ENCODE measurements around the gene TMEM30A.
A peak's percentile ranks its signal among the peaks of the same experiment; 100 is the strongest.

The TMEM30A gene

DNA sequence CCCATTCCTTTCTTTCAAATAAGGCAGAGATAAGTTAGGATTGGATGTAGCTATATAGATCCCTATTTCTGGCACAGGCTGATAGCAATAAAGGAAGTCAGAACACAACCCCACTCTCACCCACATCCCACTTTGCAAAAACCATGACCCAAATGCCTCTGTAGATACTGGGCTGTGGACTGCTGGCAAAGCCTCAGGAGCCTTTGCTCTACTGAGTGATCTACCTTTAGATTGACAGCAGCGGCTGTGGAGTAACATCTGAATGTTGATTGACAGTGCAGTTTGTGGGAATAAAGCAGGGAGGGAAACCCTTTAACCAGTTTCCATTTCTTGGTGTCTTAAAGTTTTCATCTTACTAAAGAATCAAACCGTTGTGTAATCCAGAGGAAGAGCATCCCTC lies 6.7 kb upstream of the TMEM30A start:
- H3K4me3 ChIP-seq (ENCODE audit: low read length): no peak overlapping the region
- peaks cover 19% of the 10 kb centered on the region for H3K4me1 ChIP-seq (ENCODE audit: insufficient read depth, low read length)
- no peaks in the 10 kb centered on the region for H3K36me3 ChIP-seq (ENCODE audit: insufficient read depth, low read length)
- peak overlapping the region; percentile 68; the same call in 1 of the 2 replicates for H3K27ac ChIP-seq (ENCODE audit: low read depth, low read length)
- WGBS: 95% methylated on average over 2 of the region's 2 CpGs
- no peaks in the 10 kb centered on the region for H3K9me3 ChIP-seq (ENCODE audit: insufficient read depth, low read depth, low read length)
- no peak overlapping the region for H3K9ac ChIP-seq (ENCODE audit: low read depth, low read length)
- no peaks in the 10 kb centered on the region for H3K27me3 ChIP-seq (ENCODE audit: insufficient read depth, low read length)

DNA sequence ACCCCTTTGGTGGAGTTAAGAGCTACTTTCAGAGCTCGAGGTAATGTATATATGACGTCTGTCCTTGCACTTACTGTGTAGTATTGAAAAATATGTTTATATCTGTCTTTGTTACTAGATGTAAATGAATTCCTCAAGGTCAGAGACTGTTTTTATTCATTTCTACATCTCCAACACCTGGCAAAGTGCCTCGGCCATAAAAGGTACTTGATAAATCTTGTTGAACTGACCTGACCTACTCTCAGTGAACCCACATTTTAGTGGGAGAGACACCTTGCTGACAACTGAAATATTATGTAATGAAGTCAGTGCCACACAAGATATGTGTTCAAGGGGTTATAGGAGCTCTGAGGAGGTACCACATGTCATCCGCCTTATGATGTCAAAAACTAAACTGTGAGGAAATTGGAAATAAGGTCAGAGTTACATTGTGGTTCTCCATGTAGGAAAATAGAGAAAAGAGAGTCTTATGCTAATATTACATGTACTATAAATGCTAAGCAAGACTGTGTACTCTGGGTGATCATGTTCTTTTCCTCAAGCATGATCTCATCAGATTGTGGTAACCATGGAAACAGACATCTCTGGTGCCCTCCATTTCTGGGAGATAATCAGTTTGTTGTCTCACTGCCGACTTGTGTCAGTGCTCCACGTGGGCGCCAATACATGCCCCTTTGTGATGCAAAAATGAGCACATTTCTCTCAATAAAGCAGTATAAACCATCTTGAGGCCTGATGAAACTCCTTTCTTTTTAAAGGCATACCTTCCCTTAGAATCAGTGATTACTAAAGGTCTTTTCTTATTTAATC lies 5.7 kb upstream of the TMEM30A start:
- H3K36me3 ChIP-seq (ENCODE audit: insufficient read depth, low read length): no peaks in the 10 kb centered on the region
- H3K9me3 ChIP-seq (ENCODE audit: insufficient read depth, low read depth, low read length): no peaks in the 10 kb centered on the region
- H3K27ac ChIP-seq (ENCODE audit: low read depth, low read length): peak overlapping the region; percentile 68; the same call in 1 of the 2 replicates
- no peak overlapping the region for H3K4me3 ChIP-seq (ENCODE audit: low read length)
- no peaks in the 10 kb centered on the region for H3K27me3 ChIP-seq (ENCODE audit: insufficient read depth, low read length)
- H3K9ac ChIP-seq (ENCODE audit: low read depth, low read length): no peak overlapping the region
- H3K4me1 ChIP-seq (ENCODE audit: insufficient read depth, low read length): peaks cover 19% of the 10 kb centered on the region
- 63% methylated on average over 7 of the region's 7 CpGs for WGBS

DNA sequence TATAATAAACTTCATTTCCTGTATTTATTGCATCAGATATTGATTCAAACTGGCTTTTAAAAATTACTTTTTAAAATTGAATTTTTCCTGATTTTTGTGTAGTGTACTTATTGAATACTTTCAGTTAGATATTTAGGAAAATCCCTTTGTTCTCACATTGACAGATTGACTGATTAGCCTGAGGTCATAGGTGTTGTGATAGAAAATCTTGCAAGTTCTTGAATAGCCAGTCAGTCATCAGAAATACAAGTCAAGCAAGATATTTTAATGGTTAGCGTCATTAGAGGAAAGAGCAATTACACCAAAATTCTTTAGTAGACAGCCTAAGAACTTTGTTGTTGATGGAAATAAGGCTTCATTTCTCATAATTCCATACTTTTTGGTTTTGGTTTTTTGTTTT lies 3.4 kb upstream of the TMEM30A start:
- no peaks in the 10 kb centered on the region for H3K9me3 ChIP-seq (ENCODE audit: insufficient read depth, low read depth, low read length)
- H3K9ac ChIP-seq (ENCODE audit: low read depth, low read length): no peak overlapping the region
- H3K27ac ChIP-seq (ENCODE audit: low read depth, low read length): no peak overlapping the region
- no peaks in the 10 kb centered on the region for H3K36me3 ChIP-seq (ENCODE audit: insufficient read depth, low read length)
- H3K27me3 ChIP-seq (ENCODE audit: insufficient read depth, low read length): no peaks in the 10 kb centered on the region
- H3K4me3 ChIP-seq (ENCODE audit: low read length): no peak overlapping the region
- peaks cover 22% of the 10 kb centered on the region for H3K4me1 ChIP-seq (ENCODE audit: insufficient read depth, low read length)
- WGBS: 100% methylated on average over 1 of the region's 1 CpG

DNA sequence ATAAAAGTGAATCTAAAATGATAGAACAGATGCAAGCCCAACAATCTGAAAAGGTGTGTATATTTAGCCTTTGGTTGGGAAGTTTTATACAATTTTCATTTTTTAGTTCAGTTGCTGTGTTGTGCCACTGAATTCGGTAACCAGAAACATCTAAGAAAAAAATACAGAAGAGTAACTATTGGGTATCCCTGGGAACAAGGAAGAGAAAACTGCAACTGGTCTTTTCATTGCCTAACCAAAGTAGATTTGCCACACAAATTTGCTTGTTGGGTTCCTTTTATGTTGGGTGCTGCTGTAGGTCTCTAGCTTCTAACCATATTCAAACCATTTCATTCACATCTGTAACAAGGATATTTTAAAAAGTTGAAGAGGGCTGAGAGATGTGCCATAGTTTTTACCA lies 2.8 kb upstream of the TMEM30A start:
- H3K27me3 ChIP-seq (ENCODE audit: insufficient read depth, low read length): no peaks in the 10 kb centered on the region
- H3K27ac ChIP-seq (ENCODE audit: low read depth, low read length): no peak overlapping the region
- no peak overlapping the region for H3K9ac ChIP-seq (ENCODE audit: low read depth, low read length)
- no peaks in the 10 kb centered on the region for H3K36me3 ChIP-seq (ENCODE audit: insufficient read depth, low read length)
- no peak overlapping the region for H3K4me3 ChIP-seq (ENCODE audit: low read length)
- H3K9me3 ChIP-seq (ENCODE audit: insufficient read depth, low read depth, low read length): no peaks in the 10 kb centered on the region
- peaks cover 27% of the 10 kb centered on the region for H3K4me1 ChIP-seq (ENCODE audit: insufficient read depth, low read length)
- WGBS: 100% methylated on average over 1 of the region's 1 CpG

DNA sequence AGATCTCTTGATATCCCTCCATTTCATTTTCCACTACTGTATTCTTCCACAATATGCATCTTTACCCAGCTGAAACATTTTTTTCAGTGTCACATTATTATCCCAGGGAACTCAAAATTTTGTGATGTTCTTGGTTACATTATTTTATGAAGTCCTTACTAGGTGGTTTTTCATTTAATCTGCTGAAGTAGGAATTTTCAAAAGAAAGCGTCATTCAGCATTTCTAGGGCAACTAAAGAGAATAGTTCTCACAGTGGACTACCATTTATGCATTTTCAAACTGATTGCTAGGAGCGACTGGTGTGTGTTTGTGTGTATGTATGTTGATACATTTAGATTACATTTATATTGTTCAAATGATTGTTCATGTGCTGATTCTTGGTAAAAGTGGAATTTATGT lies 2.4 kb upstream of the TMEM30A start:
- Histone ChIP-seq H3K4me1 (ENCODE audit: insufficient read depth, low read length) (peaks cover 32% of the 10 kb centered on the region), H3K9me3 (ENCODE audit: insufficient read depth, low read depth, low read length) (no peaks in the 10 kb centered on the region), H3K27ac (ENCODE audit: low read depth, low read length) (no peak overlapping the region), H3K4me3 (ENCODE audit: low read length) (no peak overlapping the region), H3K27me3 (ENCODE audit: insufficient read depth, low read length) (no peaks in the 10 kb centered on the region), H3K36me3 (ENCODE audit: insufficient read depth, low read length) (no peaks in the 10 kb centered on the region), H3K9ac (ENCODE audit: low read depth, low read length) (no peak overlapping the region)
- 100% methylated on average over 2 of the region's 2 CpGs for WGBS

- 9% methylated on average over 4 of the region's 6 CpGs for WGBS
- peak overlapping the region; percentile 63; the same call in 1 of the 2 replicates for H3K9ac ChIP-seq (ENCODE audit: low read depth, low read length)
- peak overlapping the region; percentile 75 for H3K27ac ChIP-seq (ENCODE audit: low read depth, low read length)
- H3K36me3 ChIP-seq (ENCODE audit: insufficient read depth, low read length): no peaks in the 10 kb centered on the region
- no peaks in the 10 kb centered on the region for H3K9me3 ChIP-seq (ENCODE audit: insufficient read depth, low read depth, low read length)
- H3K27me3 ChIP-seq (ENCODE audit: insufficient read depth, low read length): no peaks in the 10 kb centered on the region
- H3K4me3 ChIP-seq (ENCODE audit: low read length): peak overlapping the region; percentile 94
- H3K4me1 ChIP-seq (ENCODE audit: insufficient read depth, low read length): peaks cover 37% of the 10 kb centered on the region
Measured at GRCh38 chr6:75285283-75285639, 669 bp upstream of the TMEM30A start.

DNA sequence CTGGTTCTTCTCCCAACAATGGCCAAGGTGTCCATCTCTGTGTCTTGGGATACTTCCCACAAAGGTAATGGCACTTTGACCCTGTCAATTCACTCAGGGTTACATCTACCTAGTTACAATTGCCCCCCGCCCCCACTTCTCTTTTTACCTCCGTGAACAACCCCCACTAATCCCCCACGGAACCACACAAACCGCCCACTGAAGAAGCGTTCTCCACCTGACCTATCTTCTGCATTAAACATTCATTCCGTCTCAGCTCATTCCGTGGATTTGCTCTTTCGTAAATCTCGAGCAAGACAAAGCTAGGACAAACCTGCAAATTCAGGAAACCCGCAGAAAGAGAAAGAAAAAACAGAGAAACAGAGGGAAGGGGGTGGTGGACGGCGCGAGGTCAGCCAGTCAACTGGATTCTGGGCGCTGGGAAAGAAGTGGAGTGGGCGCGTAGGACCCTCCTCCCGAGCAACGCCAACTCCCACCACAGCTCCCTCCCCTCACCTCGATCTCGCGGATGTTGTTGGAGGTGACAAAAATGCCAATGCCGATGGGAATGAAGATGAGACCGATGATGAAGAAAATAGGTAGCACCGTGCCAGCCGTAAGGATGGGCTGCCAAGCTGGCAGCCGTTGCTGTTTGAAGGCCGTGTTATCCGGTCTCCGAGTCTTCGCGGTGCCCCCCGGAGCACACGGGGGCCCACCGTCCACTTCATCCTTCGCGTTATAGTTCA lies 523 bp downstream of the TMEM30A start:
- WGBS: under 1% methylated on average over 31 of the region's 36 CpGs
- Histone ChIP-seq H3K4me3 (ENCODE audit: low read length) (peak overlapping the region; percentile 94), H3K27me3 (ENCODE audit: insufficient read depth, low read length) (no peaks in the 10 kb centered on the region), H3K9ac (ENCODE audit: low read depth, low read length) (peak overlapping the region; percentile 73), H3K4me1 (ENCODE audit: insufficient read depth, low read length) (peaks cover 42% of the 10 kb centered on the region), H3K36me3 (ENCODE audit: insufficient read depth, low read length) (no peaks in the 10 kb centered on the region), H3K9me3 (ENCODE audit: insufficient read depth, low read depth, low read length) (no peaks in the 10 kb centered on the region), H3K27ac (ENCODE audit: low read depth, low read length) (peak overlapping the region; percentile 85; the same call in 1 of the 2 replicates)

DNA sequence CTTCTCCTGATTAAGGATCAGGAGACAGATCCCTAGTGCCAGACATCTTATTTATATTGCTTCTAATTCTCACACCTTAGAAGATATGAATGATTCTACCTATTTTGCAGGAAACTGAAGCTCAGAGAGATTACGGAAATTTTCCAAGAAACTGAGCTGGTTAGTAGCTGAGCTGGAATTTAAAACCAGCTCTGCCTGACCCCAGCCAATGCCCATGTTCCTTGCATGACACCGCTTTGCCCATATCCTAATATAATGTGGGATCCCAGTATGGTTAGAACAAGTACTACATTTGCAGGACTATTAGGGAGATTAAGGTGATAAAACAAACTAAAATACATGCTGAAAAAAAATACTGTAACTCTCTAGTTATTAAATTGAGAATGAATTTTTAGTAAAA lies 1.9 kb downstream of the TMEM30A start:
- no peak overlapping the region for H3K9ac ChIP-seq (ENCODE audit: low read depth, low read length)
- H3K27me3 ChIP-seq (ENCODE audit: insufficient read depth, low read length): no peaks in the 10 kb centered on the region
- WGBS: 72% methylated on average over 1 of the region's 2 CpGs
- H3K27ac ChIP-seq (ENCODE audit: low read depth, low read length): no peak overlapping the region
- peaks cover 52% of the 10 kb centered on the region for H3K4me1 ChIP-seq (ENCODE audit: insufficient read depth, low read length)
- H3K4me3 ChIP-seq (ENCODE audit: low read length): peak overlapping the region; percentile 94
- no peaks in the 10 kb centered on the region for H3K9me3 ChIP-seq (ENCODE audit: insufficient read depth, low read depth, low read length)
- H3K36me3 ChIP-seq (ENCODE audit: insufficient read depth, low read length): no peaks in the 10 kb centered on the region

GRCh38 chr6:75281653-75282052 lies 2.9 kb downstream of the TMEM30A start:
- Histone ChIP-seq H3K4me1 (ENCODE audit: insufficient read depth, low read length) (peaks cover 52% of the 10 kb centered on the region), H3K27me3 (ENCODE audit: insufficient read depth, low read length) (no peaks in the 10 kb centered on the region), H3K4me3 (ENCODE audit: low read length) (peak overlapping the region; percentile 94), H3K36me3 (ENCODE audit: insufficient read depth, low read length) (no peaks in the 10 kb centered on the region), H3K9me3 (ENCODE audit: insufficient read depth, low read depth, low read length) (no peaks in the 10 kb centered on the region), H3K9ac (ENCODE audit: low read depth, low read length) (peak overlapping the region; percentile 23; the same call in 1 of the 2 replicates), H3K27ac (ENCODE audit: low read depth, low read length) (peak overlapping the region; percentile 46; the same call in 1 of the 2 replicates)

- no peaks in the 10 kb centered on the region for H3K27me3 ChIP-seq (ENCODE audit: insufficient read depth, low read length)
- H3K9me3 ChIP-seq (ENCODE audit: insufficient read depth, low read depth, low read length): no peaks in the 10 kb centered on the region
- peak overlapping the region; percentile 45; the same call in 1 of the 2 replicates for H3K27ac ChIP-seq (ENCODE audit: low read depth, low read length)
- H3K9ac ChIP-seq (ENCODE audit: low read depth, low read length): peak overlapping the region; percentile 29; the same call in 1 of the 2 replicates
- 0 out of 2 replicates have a peak overlapping the region, but pooled peaks have one; percentile 94 for H3K4me3 ChIP-seq (ENCODE audit: low read length)
- peaks cover 65% of the 10 kb centered on the region for H3K4me1 ChIP-seq (ENCODE audit: insufficient read depth, low read length)
- WGBS: 91% methylated on average over 4 of the region's 4 CpGs
- H3K36me3 ChIP-seq (ENCODE audit: insufficient read depth, low read length): no peaks in the 10 kb centered on the region
Measured at GRCh38 chr6:75280131-75280855, 4.3 kb downstream of the TMEM30A start.

DNA sequence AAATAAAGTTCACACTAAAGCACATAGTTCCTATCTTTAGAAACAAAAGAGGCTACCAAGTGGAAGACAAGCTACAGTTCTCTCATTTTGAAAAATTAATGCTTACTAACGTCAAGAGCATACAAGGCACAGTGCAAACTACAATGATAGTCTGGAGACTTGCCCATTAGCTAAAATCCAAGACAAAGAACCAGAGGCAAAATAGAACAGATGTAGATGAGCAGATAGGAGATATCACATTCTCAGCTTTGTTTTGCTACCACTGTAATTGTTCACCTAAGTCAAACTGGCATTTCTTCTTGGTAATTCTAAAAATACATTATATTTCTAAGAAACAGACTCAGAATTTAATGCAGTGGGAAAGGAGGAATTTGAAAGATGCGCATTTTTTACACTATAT lies 5.2 kb downstream of the TMEM30A start:
- no peaks in the 10 kb centered on the region for H3K36me3 ChIP-seq (ENCODE audit: insufficient read depth, low read length)
- 0 out of 2 replicates have a peak overlapping the region, but pooled peaks have one; percentile 20 for H3K27ac ChIP-seq (ENCODE audit: low read depth, low read length)
- no peaks in the 10 kb centered on the region for H3K9me3 ChIP-seq (ENCODE audit: insufficient read depth, low read depth, low read length)
- WGBS: 86% methylated on average over 1 of the region's 2 CpGs
- H3K4me1 ChIP-seq (ENCODE audit: insufficient read depth, low read length): peaks cover 66% of the 10 kb centered on the region
- H3K27me3 ChIP-seq (ENCODE audit: insufficient read depth, low read length): no peaks in the 10 kb centered on the region
- no peak overlapping the region for H3K9ac ChIP-seq (ENCODE audit: low read depth, low read length)
- no peak overlapping the region for H3K4me3 ChIP-seq (ENCODE audit: low read length)
